AG09309 (cell line): ENCODE data around the gene TSHZ2.

ENCODE experiments used
- DNase-seq: peaks from one replicate; pipeline ENCODE4 v3.0.0-alpha.2; 2010; ENCODE audit warnings: low read depth
- H3K4me3 ChIP-seq: 2 replicates; pipeline ENCODE4 v1.5.1; 2011; ENCODE audit warnings: mild to moderate bottlenecking, low read depth, low read length, moderate library complexity; ENCODE audit not compliant: control insufficient read depth
- CTCF ChIP-seq: IDR thresholded peaks from 2 replicates; pipeline ENCODE4 v1.5.1; 2011; ENCODE audit warnings: mild to moderate bottlenecking, low read depth, low read length, inconsistent platforms; ENCODE audit not compliant: insufficient read depth, control insufficient read depth; ENCODE audit errors: missing control alignments

TSHZ2 gene

DNA sequence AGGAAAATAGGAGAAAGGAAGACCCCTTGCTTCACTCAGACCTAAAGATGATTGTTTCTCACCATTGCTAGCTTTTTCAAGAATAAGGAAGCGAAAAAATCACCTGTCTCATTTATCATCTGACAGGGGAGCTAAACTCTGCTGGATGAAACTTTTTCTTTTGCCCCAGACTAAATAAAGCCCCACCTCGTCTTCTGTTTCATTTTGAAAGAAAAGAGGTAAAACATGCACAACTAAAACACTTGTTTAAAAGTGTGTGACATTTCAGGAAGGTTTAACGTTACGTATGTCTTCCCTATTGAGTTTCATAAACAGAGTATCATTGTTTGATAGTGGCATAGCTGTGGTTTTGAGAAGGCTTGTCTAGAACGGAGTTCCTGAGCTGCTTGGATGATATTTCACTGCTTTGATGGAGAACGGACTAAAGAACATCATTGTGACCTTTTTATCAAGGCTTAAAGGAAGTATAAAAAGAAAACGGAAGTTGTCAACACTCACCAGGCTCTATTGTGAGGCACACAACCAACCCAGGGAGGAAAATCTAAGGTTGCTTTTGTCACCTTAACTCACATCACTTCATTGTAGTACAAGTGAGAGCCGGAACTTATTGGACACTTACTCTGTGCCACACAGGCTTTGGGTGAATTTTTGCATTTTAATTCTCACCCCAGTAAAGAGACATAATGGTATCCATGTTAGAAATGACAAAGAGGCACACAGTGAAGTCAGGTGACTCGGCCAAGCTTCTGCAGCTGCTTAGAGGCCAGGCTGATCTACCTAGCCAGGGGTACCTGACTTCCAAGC is 29.5 kb downstream of the TSHZ2 start:
- no peak for TF ChIP-seq CTCF
- DNase-seq, result no peak
- H3K4me3 ChIP-seq, result no peak overlapping the region

- no peak for DNase-seq
- H3K4me3 ChIP-seq, result no peak overlapping the region
- TF ChIP-seq CTCF, result no peak
Measured at GRCh38 chr20:53002786-53003185, 30.6 kb downstream of the TSHZ2 start.

- H3K4me3 ChIP-seq, result no peak overlapping the region
- no peak for TF ChIP-seq CTCF
- DNase-seq, result no peak
Measured at GRCh38 chr20:53003420-53004154, 31.4 kb downstream of the TSHZ2 start.

- DNase-seq, result no peak
- no peak for TF ChIP-seq CTCF
- no peak overlapping the region for H3K4me3 ChIP-seq
Measured at GRCh38 chr20:53004267-53004813, 32.2 kb downstream of the TSHZ2 start.

DNA sequence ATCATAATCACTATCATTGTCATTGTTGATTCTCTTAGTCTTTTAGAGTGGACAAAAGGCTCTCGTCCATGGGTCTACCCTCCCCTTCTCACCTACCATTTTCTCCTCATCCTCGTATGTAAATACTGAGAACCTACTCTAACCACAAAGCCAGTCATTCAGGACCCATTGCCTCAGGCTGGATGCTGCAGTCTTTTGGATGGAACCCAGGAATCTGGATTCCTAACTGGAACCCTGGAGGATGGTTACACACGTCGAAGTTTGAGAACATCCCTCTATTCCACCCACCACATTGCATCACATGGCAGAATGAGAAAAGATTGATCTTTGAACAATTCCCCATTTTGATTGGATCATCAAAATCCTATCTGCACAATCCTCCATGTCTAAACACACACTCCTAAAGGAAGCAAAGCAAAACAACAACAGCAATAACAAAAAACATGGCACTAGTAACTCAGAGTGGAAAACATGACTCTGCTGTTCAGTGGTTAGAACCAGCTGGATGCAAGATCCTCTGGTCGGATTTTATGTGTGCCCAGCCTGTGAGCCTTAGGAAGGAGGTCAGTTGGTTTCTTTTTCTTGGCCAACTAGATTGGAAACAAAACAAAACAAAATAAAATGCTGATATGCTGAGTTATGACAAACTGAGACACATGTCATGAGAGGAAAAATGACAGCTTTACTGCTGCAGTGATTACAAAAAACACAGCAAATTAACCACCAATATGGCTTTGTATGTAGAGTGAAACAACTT is 38.0 kb downstream of the TSHZ2 start:
- H3K4me3 ChIP-seq, result no peak overlapping the region
- no peak for TF ChIP-seq CTCF
- no peak for DNase-seq

- DNase-seq, result no peak
- no peak overlapping the region for H3K4me3 ChIP-seq
- TF ChIP-seq CTCF, result no peak
Measured at GRCh38 chr20:53011640-53012039, 39.5 kb downstream of the TSHZ2 start.
